HepG2 (cell line): Measurements from ENCODE around the gene DOHH. TPM values are rescaled to one million over a fixed set of nuclear protein-coding genes. Genes with fewer than 3 reads are reported as not detected.

Source experiments
- BRCA1 ChIP-seq: sonication (generic); formaldehyde crosslinking; IDR thresholded peaks from 2 replicates; pipeline ENCODE4 v1.4.0; 2020; ENCODE audit warnings: missing genetic modification reagents
- GTF3A ChIP-seq: sonication (generic); formaldehyde crosslinking; conservative IDR thresholded peaks from 2 replicates; pipeline ENCODE4 v1.4.0; 2020; ENCODE audit warnings: mild to moderate bottlenecking, missing genetic modification reagents
- RAD51 ChIP-seq: fragments of 450-650 bp; IDR thresholded peaks from 2 replicates; pipeline ENCODE4 v1.6.1; 2016; ENCODE audit warnings: borderline replicate concordance
- U2AF2 ChIP-seq: fragments of 200-400 bp; formaldehyde crosslinking; IDR thresholded peaks from 2 replicates; pipeline ENCODE4 v1.6.1; 2017; ENCODE audit warnings: low read depth, mild to moderate bottlenecking, low read length
- ZKSCAN8 ChIP-seq: IDR thresholded peaks from 2 replicates; pipeline ENCODE4 v1.6.1; 2016; ENCODE audit warnings: borderline replicate concordance, missing genetic modification reagents, missing compliant biosample characterization
- ZNF782 ChIP-seq: sonication (generic); formaldehyde crosslinking; IDR thresholded peaks from 2 replicates; pipeline ENCODE4 v1.4.0; 2020; ENCODE audit warnings: missing genetic modification reagents, mild to moderate bottlenecking, borderline replicate concordance
- polyA plus RNA-seq, 8 experiments: library from polyadenylated mRNA; depleted of rRNA in 3 of 8; stranded (reverse) in 7 of 8; unstranded in 1 of 8; fragments of >200 nt; fragmentation: Illumina TruSeq in 4 of 8; extraction: Trizol in 4 of 8; gene quantifications; 2 replicates each; pipeline versions ENCODE4 v1.2.1 to v1.2.3, GENCODE V29; 2011 to 2016; ENCODE audit warnings: low read depth in 4 of 8, missing spikeins in 1 of 8, mixed read lengths in 1 of 8; ENCODE audit not compliant: insufficient read depth in 1 of 8
- total RNA-seq, 5 experiments: library from RNA; depleted of rRNA; stranded (reverse); fragments of >200 nt; fragmentation: Illumina TruSeq; extraction: Trizol; gene quantifications; 2 replicates each; pipeline ENCODE4 v1.2.3, GENCODE V29; 2016; ENCODE audit warnings: low read depth in 1 of 5
- TF ChIP-seq, protein P1 (sequence below): sonication (generic); formaldehyde crosslinking; IDR thresholded peaks from 2 replicates; pipeline ENCODE4 v1.4.0; 2020; ENCODE audit warnings: missing genetic modification reagents, borderline replicate concordance
- TF ChIP-seq, protein P2 (sequence below): sonication (generic); formaldehyde crosslinking; IDR thresholded peaks from 2 replicates; pipeline ENCODE4 v1.4.0; 2020; ENCODE audit warnings: low read depth, missing genetic modification reagents
- TF ChIP-seq, protein P3 (sequence below): sonication (generic); formaldehyde crosslinking; IDR thresholded peaks from 2 replicates; pipeline ENCODE4 v1.9.0; 2021; ENCODE audit warnings: missing genetic modification reagents, mild to moderate bottlenecking, borderline replicate concordance
- TF ChIP-seq, protein P4 (sequence below): sonication (generic); formaldehyde crosslinking; conservative IDR thresholded peaks from 2 replicates; pipeline ENCODE4 v1.4.0; 2020; ENCODE audit warnings: mild to moderate bottlenecking, missing genetic modification reagents, moderate library complexity
- TF ChIP-seq, protein P5 (sequence below): sonication (generic); formaldehyde crosslinking; IDR thresholded peaks from 2 replicates; pipeline ENCODE4; 2020; ENCODE audit warnings: missing genetic modification reagents, mild to moderate bottlenecking, borderline replicate concordance

DOHH gene
- total and polyA plus RNA-seq, 2 of the 13 experiments (the other 11 are each of a cell fraction or from before 2014, with no cell fraction given): 3.5 to 13.7 TPM

DNA sequence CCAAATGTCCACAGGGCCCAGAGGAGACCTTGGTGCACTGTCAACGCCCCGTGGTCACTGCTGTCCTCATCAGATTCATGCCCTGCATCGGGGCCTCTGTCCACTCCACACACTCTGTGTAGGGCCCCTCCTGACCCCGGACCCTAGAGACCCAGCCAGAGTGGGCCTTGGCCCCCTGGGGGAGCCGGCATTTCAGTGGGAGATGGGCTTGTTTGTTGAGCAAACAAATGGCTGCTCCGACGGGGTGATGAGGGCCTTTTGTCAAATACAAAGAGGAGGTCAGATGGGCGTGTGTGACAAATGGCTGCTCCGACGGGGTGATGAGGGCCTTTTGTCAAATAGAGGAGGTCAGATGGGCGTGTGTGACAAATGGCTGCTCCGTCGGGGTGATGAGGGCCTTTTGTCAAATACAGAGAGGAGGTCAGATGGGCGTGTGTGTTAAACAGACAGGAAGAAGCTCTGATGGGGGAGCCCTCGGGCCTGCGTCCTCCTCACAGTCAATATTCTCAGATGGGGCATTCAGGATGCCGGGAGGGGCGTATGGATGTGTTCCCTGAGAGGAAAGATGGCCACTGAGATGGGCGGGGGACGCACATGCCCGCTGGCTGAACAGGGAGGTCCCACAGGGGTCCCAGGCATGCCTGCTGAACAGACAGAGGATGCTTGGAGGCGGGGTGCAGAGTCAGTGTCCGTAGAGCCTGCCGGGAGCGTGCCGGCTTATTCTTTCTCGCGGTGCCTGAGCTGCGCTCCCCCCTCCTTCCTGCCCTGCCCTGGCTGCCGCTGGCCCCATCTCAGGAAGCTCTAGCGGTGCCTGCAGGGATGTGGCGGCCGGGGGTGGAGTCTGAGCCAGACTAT, 56.4 kb downstream of the DOHH start (continued):
- TF ChIP-seq, protein P1, sequence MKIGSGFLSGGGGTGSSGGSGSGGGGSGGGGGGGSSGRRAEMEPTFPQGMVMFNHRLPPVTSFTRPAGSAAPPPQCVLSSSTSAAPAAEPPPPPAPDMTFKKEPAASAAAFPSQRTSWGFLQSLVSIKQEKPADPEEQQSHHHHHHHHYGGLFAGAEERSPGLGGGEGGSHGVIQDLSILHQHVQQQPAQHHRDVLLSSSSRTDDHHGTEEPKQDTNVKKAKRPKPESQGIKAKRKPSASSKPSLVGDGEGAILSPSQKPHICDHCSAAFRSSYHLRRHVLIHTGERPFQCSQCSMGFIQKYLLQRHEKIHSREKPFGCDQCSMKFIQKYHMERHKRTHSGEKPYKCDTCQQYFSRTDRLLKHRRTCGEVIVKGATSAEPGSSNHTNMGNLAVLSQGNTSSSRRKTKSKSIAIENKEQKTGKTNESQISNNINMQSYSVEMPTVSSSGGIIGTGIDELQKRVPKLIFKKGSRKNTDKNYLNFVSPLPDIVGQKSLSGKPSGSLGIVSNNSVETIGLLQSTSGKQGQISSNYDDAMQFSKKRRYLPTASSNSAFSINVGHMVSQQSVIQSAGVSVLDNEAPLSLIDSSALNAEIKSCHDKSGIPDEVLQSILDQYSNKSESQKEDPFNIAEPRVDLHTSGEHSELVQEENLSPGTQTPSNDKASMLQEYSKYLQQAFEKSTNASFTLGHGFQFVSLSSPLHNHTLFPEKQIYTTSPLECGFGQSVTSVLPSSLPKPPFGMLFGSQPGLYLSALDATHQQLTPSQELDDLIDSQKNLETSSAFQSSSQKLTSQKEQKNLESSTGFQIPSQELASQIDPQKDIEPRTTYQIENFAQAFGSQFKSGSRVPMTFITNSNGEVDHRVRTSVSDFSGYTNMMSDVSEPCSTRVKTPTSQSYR (CRISPR knock-in tag): no peak
- TF ChIP-seq U2AF2 (no peak), BRCA1 (CRISPR knock-in tag) (no peak), ZNF782 (CRISPR knock-in tag) (no peak), ZKSCAN8 (CRISPR knock-in tag) (no peak), GTF3A (no peak), RAD51 (no peak)
- TF ChIP-seq, protein P2, sequence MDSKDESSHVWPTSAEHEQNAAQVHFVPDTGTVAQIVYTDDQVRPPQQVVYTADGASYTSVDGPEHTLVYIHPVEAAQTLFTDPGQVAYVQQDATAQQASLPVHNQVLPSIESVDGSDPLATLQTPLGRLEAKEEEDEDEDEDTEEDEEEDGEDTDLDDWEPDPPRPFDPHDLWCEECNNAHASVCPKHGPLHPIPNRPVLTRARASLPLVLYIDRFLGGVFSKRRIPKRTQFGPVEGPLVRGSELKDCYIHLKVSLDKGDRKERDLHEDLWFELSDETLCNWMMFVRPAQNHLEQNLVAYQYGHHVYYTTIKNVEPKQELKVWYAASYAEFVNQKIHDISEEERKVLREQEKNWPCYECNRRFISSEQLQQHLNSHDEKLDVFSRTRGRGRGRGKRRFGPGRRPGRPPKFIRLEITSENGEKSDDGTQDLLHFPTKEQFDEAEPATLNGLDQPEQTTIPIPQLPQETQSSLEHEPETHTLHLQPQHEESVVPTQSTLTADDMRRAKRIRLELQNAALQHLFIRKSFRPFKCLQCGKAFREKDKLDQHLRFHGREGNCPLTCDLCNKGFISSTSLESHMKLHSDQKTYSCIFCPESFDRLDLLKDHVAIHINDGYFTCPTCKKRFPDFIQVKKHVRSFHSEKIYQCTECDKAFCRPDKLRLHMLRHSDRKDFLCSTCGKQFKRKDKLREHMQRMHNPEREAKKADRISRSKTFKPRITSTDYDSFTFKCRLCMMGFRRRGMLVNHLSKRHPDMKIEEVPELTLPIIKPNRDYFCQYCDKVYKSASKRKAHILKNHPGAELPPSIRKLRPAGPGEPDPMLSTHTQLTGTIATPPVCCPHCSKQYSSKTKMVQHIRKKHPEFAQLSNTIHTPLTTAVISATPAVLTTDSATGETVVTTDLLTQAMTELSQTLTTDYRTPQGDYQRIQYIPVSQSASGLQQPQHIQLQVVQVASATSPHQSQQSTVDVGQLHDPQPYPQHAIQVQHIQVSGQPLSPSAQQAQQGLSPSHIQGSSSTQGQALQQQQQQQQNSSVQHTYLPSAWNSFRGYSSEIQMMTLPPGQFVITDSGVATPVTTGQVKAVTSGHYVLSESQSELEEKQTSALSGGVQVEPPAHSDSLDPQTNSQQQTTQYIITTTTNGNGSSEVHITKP (CRISPR knock-in tag): no peak
- TF ChIP-seq, protein P3, sequence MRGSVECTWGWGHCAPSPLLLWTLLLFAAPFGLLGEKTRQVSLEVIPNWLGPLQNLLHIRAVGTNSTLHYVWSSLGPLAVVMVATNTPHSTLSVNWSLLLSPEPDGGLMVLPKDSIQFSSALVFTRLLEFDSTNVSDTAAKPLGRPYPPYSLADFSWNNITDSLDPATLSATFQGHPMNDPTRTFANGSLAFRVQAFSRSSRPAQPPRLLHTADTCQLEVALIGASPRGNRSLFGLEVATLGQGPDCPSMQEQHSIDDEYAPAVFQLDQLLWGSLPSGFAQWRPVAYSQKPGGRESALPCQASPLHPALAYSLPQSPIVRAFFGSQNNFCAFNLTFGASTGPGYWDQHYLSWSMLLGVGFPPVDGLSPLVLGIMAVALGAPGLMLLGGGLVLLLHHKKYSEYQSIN (CRISPR knock-in tag): no peak
- TF ChIP-seq, protein P4, sequence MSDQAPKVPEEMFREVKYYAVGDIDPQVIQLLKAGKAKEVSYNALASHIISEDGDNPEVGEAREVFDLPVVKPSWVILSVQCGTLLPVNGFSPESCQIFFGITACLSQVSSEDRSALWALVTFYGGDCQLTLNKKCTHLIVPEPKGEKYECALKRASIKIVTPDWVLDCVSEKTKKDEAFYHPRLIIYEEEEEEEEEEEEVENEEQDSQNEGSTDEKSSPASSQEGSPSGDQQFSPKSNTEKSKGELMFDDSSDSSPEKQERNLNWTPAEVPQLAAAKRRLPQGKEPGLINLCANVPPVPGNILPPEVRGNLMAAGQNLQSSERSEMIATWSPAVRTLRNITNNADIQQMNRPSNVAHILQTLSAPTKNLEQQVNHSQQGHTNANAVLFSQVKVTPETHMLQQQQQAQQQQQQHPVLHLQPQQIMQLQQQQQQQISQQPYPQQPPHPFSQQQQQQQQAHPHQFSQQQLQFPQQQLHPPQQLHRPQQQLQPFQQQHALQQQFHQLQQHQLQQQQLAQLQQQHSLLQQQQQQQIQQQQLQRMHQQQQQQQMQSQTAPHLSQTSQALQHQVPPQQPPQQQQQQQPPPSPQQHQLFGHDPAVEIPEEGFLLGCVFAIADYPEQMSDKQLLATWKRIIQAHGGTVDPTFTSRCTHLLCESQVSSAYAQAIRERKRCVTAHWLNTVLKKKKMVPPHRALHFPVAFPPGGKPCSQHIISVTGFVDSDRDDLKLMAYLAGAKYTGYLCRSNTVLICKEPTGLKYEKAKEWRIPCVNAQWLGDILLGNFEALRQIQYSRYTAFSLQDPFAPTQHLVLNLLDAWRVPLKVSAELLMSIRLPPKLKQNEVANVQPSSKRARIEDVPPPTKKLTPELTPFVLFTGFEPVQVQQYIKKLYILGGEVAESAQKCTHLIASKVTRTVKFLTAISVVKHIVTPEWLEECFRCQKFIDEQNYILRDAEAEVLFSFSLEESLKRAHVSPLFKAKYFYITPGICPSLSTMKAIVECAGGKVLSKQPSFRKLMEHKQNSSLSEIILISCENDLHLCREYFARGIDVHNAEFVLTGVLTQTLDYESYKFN: peak; percentile 23; the same call in 1 of the 2 replicates
- TF ChIP-seq, protein P5, sequence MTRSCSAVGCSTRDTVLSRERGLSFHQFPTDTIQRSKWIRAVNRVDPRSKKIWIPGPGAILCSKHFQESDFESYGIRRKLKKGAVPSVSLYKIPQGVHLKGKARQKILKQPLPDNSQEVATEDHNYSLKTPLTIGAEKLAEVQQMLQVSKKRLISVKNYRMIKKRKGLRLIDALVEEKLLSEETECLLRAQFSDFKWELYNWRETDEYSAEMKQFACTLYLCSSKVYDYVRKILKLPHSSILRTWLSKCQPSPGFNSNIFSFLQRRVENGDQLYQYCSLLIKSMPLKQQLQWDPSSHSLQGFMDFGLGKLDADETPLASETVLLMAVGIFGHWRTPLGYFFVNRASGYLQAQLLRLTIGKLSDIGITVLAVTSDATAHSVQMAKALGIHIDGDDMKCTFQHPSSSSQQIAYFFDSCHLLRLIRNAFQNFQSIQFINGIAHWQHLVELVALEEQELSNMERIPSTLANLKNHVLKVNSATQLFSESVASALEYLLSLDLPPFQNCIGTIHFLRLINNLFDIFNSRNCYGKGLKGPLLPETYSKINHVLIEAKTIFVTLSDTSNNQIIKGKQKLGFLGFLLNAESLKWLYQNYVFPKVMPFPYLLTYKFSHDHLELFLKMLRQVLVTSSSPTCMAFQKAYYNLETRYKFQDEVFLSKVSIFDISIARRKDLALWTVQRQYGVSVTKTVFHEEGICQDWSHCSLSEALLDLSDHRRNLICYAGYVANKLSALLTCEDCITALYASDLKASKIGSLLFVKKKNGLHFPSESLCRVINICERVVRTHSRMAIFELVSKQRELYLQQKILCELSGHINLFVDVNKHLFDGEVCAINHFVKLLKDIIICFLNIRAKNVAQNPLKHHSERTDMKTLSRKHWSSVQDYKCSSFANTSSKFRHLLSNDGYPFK (CRISPR knock-in tag): peak; percentile 68; the same call in 1 of the 2 replicates
